GM18526 (cell line): ENCODE results near the gene GRM5.

Source experiments
- POLR2A ChIP-seq: IDR thresholded peaks from 3 replicates; pipeline ENCODE4 v1.6.1; 2011; ENCODE audit not compliant: insufficient read length; ENCODE audit errors: extremely low read depth

GRM5 gene

DNA sequence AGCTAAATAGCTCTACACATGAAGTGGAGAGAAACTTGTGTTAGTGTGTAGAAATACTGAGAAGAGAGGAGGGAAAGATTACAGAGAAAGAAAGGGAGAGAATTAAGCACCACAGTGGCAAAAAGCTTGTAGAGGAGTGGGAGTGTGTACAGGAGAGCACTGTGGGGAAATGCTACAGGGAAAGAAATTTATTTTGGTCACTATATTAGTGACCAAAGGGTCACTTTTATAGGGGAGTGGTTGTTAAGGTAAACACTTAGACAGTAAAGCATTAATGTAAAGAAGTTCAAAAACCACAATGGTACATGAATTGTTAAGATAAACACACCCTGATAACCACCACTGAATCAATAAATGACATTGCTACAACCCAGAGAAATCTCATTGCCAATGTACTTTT is 421.1 kb downstream of the GRM5 start:
- TF ChIP-seq POLR2A, result no peak

- TF ChIP-seq POLR2A, result no peak
Observed at GRCh38 chr11:88632163-88632562, 433.6 kb downstream of the GRM5 start.

DNA sequence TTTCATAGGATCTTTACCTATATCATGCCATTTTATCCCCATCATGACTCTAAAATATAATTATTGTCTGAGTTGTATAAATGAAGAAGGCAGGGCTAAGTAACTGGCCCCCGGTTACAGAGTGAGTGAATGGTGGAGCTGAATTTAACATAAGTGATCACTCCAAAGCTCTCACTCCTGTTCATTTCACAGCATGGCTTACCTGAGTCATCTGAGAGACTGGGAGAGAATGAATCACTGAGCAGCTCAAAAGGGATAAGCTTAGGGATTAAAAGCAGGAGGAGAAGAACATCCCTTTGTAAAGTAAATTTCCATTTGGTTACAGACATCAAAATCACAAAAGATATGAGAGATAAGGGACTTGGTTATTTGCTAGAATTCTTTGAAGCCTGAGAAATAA is 434.3 kb downstream of the GRM5 start:
- TF ChIP-seq POLR2A, result no peak

- no peak for TF ChIP-seq POLR2A
Observed at GRCh38 chr11:88629496-88629895, 436.3 kb downstream of the GRM5 start.

DNA sequence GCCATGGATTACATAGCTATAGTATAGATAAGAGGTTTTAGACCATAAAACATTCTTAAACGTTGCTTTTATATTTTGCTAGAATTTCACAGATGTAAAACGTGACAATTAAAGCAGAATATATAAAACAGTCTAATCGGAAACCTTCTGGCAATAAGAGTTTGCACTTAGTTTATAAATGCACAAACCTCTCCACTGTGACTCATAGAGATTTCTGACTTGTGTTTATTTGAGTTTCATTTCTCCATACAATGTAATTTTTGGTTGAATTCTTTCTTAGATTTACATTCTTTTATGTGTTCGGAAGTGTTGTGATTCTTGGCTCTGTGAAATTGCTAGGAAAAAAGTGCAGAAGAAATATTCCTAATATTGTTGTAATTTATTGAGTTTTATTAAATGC is 439.6 kb downstream of the GRM5 start:
- TF ChIP-seq POLR2A, result no peak

DNA sequence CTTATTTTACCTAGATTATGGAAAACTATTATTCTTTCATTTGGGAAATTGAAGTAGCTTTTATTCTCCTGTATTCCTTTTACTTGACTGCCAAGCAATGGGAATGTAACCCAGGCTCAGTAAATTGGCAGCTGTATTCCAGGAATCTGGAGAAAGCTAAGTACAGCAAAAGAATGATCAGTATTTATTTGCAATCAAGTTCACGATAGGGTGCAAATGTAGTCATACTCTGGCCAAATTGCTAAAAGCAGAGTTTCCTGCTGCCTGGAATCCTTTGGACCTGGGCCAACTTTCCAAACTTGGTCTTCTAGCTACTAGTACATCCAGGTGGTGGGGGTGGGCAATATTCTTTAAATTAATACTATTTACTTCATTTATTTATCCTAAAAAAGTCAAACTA is 442.3 kb downstream of the GRM5 start:
- TF ChIP-seq POLR2A, result no peak

DNA sequence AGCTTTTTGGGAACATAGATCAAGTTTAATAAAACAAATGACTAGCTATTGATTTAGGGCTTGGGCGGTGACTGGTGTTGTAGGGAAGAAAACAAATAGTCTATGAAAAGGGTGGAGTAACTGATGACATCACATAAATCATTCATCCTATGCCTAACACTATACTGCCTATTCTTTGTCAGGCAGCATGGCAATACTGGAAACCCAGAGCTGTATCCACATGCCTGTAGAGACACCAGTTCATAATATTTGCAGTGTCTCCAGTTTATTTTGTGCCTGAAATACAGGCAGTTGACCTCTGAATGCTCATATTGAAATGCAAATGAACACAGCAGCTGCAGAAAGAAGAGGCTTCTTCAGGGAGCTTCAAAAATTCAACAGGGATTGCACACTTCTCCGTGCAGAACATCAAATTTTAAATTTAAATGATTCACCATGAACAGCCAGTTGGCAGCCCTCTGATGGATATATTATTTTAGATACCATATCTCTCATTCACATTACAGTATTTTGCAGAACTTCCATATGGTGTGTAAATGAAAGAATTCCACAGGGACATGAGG is 445.1 kb downstream of the GRM5 start:
- TF ChIP-seq POLR2A, result no peak

DNA sequence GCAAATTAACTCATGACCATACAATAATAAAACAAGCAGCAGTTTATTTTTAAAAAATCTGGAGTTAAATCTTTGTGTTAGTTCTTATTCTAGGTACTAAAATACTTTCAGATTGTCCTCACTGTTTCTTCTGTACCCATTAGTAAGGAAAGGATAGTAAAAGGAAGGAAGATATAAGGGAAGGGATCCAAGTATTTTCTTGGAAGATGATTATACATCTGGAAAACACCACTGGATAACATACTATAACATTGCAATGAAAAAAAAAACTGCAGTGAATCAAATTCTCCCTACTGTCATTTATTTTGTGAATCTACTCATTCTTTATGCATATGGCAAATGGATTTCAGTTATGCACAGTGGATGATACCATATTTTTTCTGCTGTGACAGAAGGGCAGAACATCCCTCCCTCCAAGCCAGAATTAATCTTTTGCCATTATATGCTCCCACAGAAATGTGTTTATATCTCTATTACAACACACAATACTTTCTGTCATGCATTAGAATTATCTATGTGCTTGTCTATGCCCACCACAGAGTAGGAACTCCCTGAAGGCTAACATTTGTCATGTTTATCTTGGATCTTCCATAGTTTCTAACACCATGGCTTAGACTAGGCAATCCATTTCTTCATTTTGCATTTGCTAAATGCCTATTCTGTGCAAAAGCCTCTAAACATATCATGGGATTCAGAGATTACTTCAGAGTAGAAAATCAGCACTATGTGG is 446.0 kb downstream of the GRM5 start:
- no peak for TF ChIP-seq POLR2A

DNA sequence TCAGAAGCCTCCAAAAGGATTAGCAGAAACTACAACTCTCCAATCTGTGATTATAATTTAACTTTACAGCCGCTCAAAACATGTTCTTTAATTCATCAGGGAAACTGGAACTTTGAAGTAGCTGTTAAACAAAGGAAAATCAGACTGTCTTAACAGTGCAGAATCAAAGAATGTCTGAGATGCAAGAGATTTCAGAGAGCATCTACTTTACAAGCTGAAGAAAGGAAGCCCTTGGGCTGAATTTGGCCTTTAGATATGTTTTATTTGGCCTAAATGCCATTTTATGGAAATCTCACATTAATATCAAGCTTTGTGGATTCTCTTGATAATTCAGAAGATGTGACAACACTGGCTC is 446.7 kb downstream of the GRM5 start:
- no peak for TF ChIP-seq POLR2A

DNA sequence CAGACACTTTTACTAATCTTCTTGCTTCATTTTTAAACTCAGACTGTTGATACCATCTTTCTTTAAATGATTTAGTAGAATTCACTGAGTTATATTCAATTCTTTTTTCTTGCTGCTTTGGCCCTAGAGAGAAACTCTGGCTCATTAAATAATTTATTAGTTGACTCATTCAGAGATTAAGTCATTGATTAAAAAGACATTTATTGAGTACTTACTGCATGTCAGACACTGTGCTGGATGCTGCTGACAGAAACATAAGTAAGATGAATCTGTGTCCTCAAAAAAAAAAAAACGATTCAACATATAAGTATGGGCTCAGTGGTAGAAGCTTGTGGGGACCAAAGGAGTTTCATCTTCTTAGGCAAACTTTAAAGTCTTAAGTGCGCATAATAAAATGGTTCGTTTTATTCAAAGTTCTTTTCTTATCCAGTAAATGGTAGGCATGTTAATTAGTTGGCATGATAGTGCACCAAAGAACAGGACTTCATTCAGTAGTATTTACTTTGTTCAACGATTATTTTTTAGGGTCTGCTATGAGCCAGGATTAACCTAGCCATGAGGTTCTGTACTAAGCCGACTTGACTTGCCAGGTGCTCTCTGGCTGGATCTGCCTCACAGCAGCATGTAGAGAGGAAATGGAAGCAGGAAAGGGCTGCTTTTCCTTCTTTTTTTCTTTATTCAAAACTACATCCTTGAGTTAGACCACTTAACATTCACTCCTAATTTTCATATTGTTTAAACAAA is 447.3 kb downstream of the GRM5 start:
- no peak for TF ChIP-seq POLR2A

- no peak for TF ChIP-seq POLR2A
Observed at GRCh38 chr11:88617226-88617625, 448.6 kb downstream of the GRM5 start.

DNA sequence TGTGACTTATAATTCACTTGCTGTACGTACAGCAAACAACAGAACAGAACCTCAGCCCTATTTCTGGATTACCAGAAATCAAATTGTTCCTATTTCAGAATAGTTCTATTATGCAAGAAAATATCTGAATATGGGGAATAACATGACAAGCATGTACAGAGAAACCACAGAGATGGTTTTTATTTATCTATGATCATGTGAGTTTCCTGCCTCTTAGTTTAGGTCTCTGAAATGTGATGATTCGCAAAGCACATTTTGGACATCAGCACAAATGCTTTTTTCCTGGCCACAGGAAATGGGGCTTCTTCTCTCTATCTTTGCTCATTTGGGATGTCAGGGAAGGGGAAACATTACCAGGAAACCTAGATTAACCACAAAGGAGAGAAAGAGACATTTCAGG is 461.5 kb downstream of the GRM5 start:
- no peak for TF ChIP-seq POLR2A

DNA sequence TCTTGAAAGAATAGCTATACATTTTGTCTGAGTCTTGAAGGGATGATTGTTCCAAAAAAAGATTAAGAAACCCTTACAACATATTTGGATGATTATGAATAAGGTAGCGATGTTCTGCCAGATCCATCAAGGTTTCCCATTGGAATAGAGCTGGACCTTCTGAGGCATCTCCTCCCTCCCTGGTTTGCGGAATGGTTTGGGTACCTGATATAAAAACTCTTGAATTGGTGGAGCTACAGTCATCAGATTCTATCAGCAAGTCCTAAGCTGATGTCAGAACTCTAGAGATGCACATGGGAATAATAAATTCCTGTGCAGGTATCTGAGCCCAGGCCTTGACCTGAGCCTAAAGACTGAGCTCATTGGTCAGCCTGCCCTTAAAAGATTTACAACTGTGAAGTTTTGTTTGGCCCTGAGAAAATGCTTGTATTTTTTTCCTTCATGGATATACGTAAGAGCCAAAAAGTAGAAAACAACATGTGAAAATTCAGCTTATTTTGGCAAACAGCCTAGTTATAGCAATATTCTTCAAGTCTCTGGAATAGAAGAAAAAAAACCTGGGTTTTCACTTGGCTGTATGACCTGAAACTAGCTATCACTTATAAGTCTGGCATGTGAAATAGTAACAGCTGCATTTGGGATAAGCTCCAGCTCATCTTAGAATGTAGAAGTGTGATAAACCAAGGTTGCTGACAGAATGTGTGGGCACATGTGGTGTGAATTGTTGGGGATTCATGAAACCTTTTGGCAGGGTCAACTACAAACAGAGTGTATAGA is 462.5 kb downstream of the GRM5 start:
- no peak for TF ChIP-seq POLR2A

- TF ChIP-seq POLR2A, result no peak
Observed at GRCh38 chr11:88597387-88597786, 468.4 kb downstream of the GRM5 start.

GRCh38 chr11:88596786-88597185 is 469.0 kb downstream of the GRM5 start:
- no peak for TF ChIP-seq POLR2A
